Spleen (tissue), 11 donors: ENCODE measurements around the gene PPP1R3E. TPM values are rescaled to one million over a fixed set of nuclear protein-coding genes. Genes with fewer than 3 reads are reported as not detected.

ENCODE experiments used
- DNase-seq: peaks from one replicate; pipeline ENCODE4 v3.0.0-alpha.2; 2020
- H3K27ac ChIP-seq, 8 donors: fragments of 200-600 bp; sonication (generic) in 7 of 8; 1 replicate in 4 of 8; 2 replicates in 4 of 8; pipeline versions ENCODE4 v1.5.0 to v1.8.0; 2016 to 2021; ENCODE audit warnings: inconsistent platforms in 4 of 8, mild to moderate bottlenecking in 4 of 8, moderate library complexity in 1 of 8
- H3K27me3 ChIP-seq, 7 donors: fragments of 200-600 bp; sonication (generic) in 6 of 7; replicated peaks in 1 of 7; 1 replicate in 4 of 7; 2 replicates in 3 of 7; pipeline versions ENCODE4 v1.5.0 to v1.8.0; 2016 to 2021; ENCODE audit warnings: inconsistent platforms in 3 of 7, mild to moderate bottlenecking in 1 of 7
- H3K36me3 ChIP-seq, 6 donors: fragments of 200-600 bp; sonication (generic) in 5 of 6; 1 replicate in 4 of 6; 2 replicates in 2 of 6; pipeline versions ENCODE4 v1.5.0 to v1.8.0; 2016 to 2021; ENCODE audit warnings: inconsistent platforms in 2 of 6
- H3K4me1 ChIP-seq, 6 donors: fragments of 200-600 bp; sonication (generic) in 5 of 6; 1 replicate in 3 of 6; 2 replicates in 3 of 6; pipeline versions ENCODE4 v1.5.0 to v1.8.0; 2016 to 2021; ENCODE audit warnings: inconsistent platforms in 3 of 6
- H3K4me3 ChIP-seq, 8 donors: fragments of 200-600 bp; sonication (generic) in 7 of 8; 1 replicate in 4 of 8; 2 replicates in 4 of 8; pipeline versions ENCODE4 v1.5.0 to v1.8.0; 2016 to 2021; ENCODE audit warnings: inconsistent platforms in 4 of 8, mild to moderate bottlenecking in 4 of 8, moderate library complexity in 2 of 8
- H3K9me3 ChIP-seq, 8 donors: fragments of 200-600 bp; sonication (generic) in 7 of 8; 1 replicate in 4 of 8; 2 replicates in 4 of 8; pipeline versions ENCODE4 v1.5.0 to v1.8.0; 2016 to 2021; ENCODE audit warnings: inconsistent platforms in 4 of 8
- POLR2A ChIP-seq, 3 donors: fragments of 450-650 bp; IDR thresholded peaks; one replicate each; pipeline ENCODE4 v1.5.1; 2017; ENCODE audit warnings: antibody characterized with exemption in 3 of 3, mild to moderate bottlenecking in 1 of 3
- POLR2AphosphoS5 ChIP-seq, 3 donors: sonication (generic); formaldehyde crosslinking; IDR thresholded peaks; one replicate each; pipeline ENCODE4 v1.5.1; 2017; ENCODE audit warnings: antibody characterized with exemption in 3 of 3
- WGBS, 5 donors: extraction: QIAGEN DNeasy Blood & Tissue Kit in 3 of 5; methylation state at CpG; one replicate each; pipeline versions ENCODE4 v1.1.5 to v1.1.7; 2013 to 2018; 5-methylcytosine and 5-hydroxymethylcytosine counted together
- intact Hi-C: fragments of 100-400 bp; cut with DNase I; formaldehyde crosslinking; loops from one replicate; pipeline ENCODE4 v1.15.0; 2023; ENCODE audit warnings: low total_unique reads
- polyA plus RNA-seq, 3 donors: library from polyadenylated mRNA; stranded (reverse); fragments of 200-250 nt; gene quantifications; one replicate each; pipeline ENCODE4 v1.2.1, GENCODE V29; 2013
- total RNA-seq, 7 donors: library from RNA; depleted of rRNA in 3 of 7; stranded (reverse); fragments of >200 nt in 3 of 7; fragmentation: NEBNext Ultra II Directional in 4 of 7; extraction: Animal tissue kit (Norgen Biotek cat#: 25700) in 4 of 7; gene quantifications; one replicate each; pipeline versions ENCODE4 v1.1.0 to v1.2.1, GENCODE V29; 2016 to 2021
- TF ChIP-seq, protein P1 (sequence below), 11 experiments: fragments of 200-600 bp in 7 of 11; fragments of 450-650 bp in 4 of 11; sonication (generic) in 4 of 11; IDR thresholded peaks in 8 of 11; conservative IDR thresholded peaks in 3 of 11; 1 replicate in 7 of 11; 2 replicates in 4 of 11; pipeline versions ENCODE4 v1.4.0 to v1.8.0; 2016 to 2021; ENCODE audit warnings: antibody characterized with exemption in 11 of 11, inconsistent platforms in 4 of 11, mild to moderate bottlenecking in 1 of 11
- donor health status: healthy with polysubstance abuse.
- donor health status: DM: no; HTN: no; CAD: no; lungs with moderate emphysema.
- donor health status: DM: no; HTN: no; CAD: no.
- donor health status: Bipolar disorder and iron deficiency.
- donor health status: healthy.
- donor health status: DM: no; HTN: no; CAD: no.
- donor health status: DM: yes; HTN: yes; CAD: no.

PPP1R3E gene
- total and polyA plus RNA-seq, 10 donors: 18.6 to 36.7 (median 24.6) TPM

DNA sequence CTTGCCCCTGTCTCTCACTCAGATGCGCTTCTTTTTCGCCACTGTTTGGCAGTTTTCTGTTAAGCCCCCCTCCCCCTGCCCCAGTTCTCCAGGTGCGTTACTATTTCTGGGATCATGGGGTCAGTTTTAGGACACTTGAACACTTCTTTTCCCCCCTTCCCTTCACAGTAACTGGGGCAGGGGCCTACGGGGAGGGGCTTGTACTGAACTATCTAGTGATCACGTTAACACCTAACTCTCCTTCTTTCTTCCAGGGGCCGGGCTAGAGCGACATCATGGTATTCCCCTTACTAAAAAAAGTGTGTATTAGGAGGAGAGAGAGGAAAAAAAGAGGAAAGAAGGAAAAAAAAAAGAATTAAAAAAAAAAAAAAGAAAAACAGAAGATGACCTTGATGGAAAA lies 22.3 kb upstream of the PPP1R3E start:
- 84 to 94% (median 90%) methylated on average over 7 of the region's 7 CpGs for WGBS, 5 donors
- H3K4me1 ChIP-seq: peaks cover 15 to 43% (median 30%) of the 10 kb centered on the region in 6 donors
- intact Hi-C loops: loop anchor here (5.0 to 10.0 kb wide), 3 partner anchors 52 to 240 kb away; partner anchors contain the start of genes AP1G2, CMTM5 and NGDN
- no peak for DNase-seq
- no peaks in the 10 kb centered on the region for H3K9me3 ChIP-seq
- TF ChIP-seq POLR2A (IDR thresholded peaks at IDR 0.05): no peak
- TF ChIP-seq POLR2AphosphoS5 (IDR thresholded peaks at IDR 0.05): no peak
- TF ChIP-seq, protein P1, sequence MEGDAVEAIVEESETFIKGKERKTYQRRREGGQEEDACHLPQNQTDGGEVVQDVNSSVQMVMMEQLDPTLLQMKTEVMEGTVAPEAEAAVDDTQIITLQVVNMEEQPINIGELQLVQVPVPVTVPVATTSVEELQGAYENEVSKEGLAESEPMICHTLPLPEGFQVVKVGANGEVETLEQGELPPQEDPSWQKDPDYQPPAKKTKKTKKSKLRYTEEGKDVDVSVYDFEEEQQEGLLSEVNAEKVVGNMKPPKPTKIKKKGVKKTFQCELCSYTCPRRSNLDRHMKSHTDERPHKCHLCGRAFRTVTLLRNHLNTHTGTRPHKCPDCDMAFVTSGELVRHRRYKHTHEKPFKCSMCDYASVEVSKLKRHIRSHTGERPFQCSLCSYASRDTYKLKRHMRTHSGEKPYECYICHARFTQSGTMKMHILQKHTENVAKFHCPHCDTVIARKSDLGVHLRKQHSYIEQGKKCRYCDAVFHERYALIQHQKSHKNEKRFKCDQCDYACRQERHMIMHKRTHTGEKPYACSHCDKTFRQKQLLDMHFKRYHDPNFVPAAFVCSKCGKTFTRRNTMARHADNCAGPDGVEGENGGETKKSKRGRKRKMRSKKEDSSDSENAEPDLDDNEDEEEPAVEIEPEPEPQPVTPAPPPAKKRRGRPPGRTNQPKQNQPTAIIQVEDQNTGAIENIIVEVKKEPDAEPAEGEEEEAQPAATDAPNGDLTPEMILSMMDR (IDR thresholded peaks at IDR 0.05 in 8 of 11, conservative IDR thresholded peaks at IDR 0.05 in 3 of 11): no peak
- H3K4me3 ChIP-seq: no peak overlapping the region
- peaks cover 8 to 43% (median 28%) of the 10 kb centered on the region in 6 donors for H3K36me3 ChIP-seq
- H3K27ac ChIP-seq: no peak overlapping the region
- H3K27me3 ChIP-seq: no peaks in the 10 kb centered on the region

DNA sequence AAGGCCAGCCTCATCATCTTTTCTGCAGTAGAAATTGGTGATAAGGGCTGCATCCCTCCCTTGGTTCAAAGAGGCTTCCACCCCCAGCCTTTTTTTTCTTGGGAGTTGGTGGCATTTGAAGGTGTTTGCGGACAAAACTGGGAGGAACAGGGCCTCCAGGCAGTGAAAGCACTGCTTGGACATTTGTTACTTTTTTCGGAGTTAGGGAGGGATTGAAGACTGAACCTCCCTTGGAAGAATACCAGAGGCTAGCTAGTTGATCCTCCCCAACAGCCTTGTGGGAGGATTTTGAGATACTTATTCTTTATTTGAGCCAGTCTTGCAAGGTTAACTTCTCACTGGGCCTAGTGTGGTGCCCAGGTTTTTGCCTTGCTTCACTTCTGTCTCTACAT lies 21.8 kb upstream of the PPP1R3E start:
- Histone ChIP-seq H3K36me3 (peaks cover 8 to 43% (median 28%) of the 10 kb centered on the region in 6 donors), H3K27me3 (no peaks in the 10 kb centered on the region), H3K27ac (no peak overlapping the region), H3K4me1 (peaks cover 15 to 45% (median 31%) of the 10 kb centered on the region in 6 donors), H3K4me3 (no peak overlapping the region), H3K9me3 (no peaks in the 10 kb centered on the region)
- intact Hi-C loops: loop anchor here (10.0 kb wide), 2 partner anchors 140 to 240 kb away; partner anchors contain the start of genes AP1G2 and NGDN
- DNase-seq: no peak
- 82 to 94% (median 86%) methylated on average over 2 of the region's 2 CpGs for WGBS, 5 donors
- TF ChIP-seq, protein P1 (IDR thresholded peaks at IDR 0.05 in 8 of 11, conservative IDR thresholded peaks at IDR 0.05 in 3 of 11): no peak
- no peak for TF ChIP-seq POLR2A (IDR thresholded peaks at IDR 0.05)
- TF ChIP-seq POLR2AphosphoS5 (IDR thresholded peaks at IDR 0.05): no peak

DNA sequence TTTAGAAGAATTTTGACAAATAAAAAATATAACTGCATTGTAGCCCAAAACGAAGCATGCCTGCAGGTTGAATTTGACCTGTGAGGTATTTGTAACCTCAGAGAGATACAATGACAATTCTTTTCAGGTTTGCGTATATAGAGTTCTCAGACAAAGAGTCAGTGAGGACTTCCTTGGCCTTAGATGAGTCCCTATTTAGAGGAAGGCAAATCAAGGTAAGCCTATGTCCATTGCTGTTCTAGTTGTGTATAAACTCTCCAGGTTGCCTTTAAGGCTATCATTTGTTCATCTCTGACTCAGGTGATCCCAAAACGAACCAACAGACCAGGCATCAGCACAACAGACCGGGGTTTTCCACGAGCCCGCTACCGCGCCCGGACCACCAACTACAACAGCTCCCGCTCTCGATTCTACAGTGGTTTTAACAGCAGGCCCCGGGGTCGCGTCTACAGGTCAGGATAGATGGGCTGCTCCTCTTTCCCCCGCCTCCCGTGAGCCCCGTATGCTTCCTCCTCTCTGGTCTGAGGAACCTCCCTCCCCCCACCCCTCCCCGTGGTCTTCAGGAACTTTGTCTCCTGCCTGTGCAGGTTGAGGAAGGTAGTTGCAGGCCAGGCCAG lies 21.3 kb upstream of the PPP1R3E start:
- Histone ChIP-seq H3K27ac (no peak overlapping the region), H3K36me3 (peaks cover 8 to 43% (median 28%) of the 10 kb centered on the region in 6 donors), H3K27me3 (no peaks in the 10 kb centered on the region), H3K4me1 (peaks cover 15 to 45% (median 31%) of the 10 kb centered on the region in 6 donors), H3K9me3 (no peaks in the 10 kb centered on the region), H3K4me3 (no peak overlapping the region)
- TF ChIP-seq POLR2A (IDR thresholded peaks at IDR 0.05) (no peak), POLR2AphosphoS5 (IDR thresholded peaks at IDR 0.05) (no peak)
- TF ChIP-seq, protein P1 (IDR thresholded peaks at IDR 0.05 in 8 of 11, conservative IDR thresholded peaks at IDR 0.05 in 3 of 11): no peak
- WGBS, 5 donors: 84 to 89% (median 87%) methylated on average over 18 of the region's 18 CpGs
- DNase-seq: no peak
- intact Hi-C loops: loop anchor here (10.0 kb wide), 2 partner anchors 141 to 241 kb away; partner anchors contain the start of genes AP1G2 and NGDN
